ENCODE results near the gene MEOX1.

MEOX1 gene

DNA sequence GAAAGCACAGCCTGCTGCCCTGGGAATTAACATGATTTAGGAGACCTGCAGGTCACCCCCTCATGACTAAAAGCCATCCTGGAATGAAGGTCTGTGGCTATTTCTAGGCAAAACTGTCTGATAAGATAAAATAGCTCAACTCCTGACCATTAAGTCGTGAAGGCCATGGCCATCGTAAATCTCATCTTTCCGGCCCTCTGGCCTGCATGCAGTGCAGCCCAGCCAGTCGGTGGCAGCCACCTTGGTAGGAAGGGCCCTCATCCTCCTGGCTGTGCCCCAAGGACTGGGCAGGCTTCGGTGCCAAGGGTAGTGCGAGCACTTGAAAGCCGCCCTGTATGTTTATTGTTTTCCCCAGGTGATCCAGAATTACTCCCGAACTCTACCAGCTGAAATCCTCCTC, 18.2 kb upstream of the MEOX1 start:
- no peaks in the 10 kb centered on the region for H3K27me3 ChIP-seq (ENCODE audit: control insufficient read depth in 1 of 2, insufficient read depth in 2 of 2, low read length in 2 of 2)
- H3K9me3 ChIP-seq (ENCODE audit: control insufficient read depth in 2 of 2, low read length in 2 of 2) = no peaks in the 10 kb centered on the region
- H3K9ac ChIP-seq (ENCODE audit: low read length in 2 of 2) = no peak overlapping the region
- H3K27ac ChIP-seq (ENCODE audit: low read length) = no peak overlapping the region
- no peak overlapping the region for H3K4me3 ChIP-seq (ENCODE audit: low read length in 2 of 2)
- peaks cover 9% of the 10 kb centered on the region for H3K4me1 ChIP-seq (ENCODE audit: control insufficient read depth, insufficient read depth, low read length)
- no peaks in the 10 kb centered on the region for H3K36me3 ChIP-seq (ENCODE audit: control insufficient read depth in 2 of 2, insufficient read depth in 2 of 2, low read length in 2 of 2)

GRCh38 chr17:43679401-43679800, 17.7 kb upstream of the MEOX1 start:
- Histone ChIP-seq H3K9ac (ENCODE audit: low read length in 2 of 2) (no peak overlapping the region), H3K9me3 (ENCODE audit: control insufficient read depth in 2 of 2, low read length in 2 of 2) (no peaks in the 10 kb centered on the region), H3K27ac (ENCODE audit: low read length) (no peak overlapping the region), H3K36me3 (ENCODE audit: control insufficient read depth in 2 of 2, insufficient read depth in 2 of 2, low read length in 2 of 2) (no peaks in the 10 kb centered on the region), H3K4me1 (ENCODE audit: control insufficient read depth, insufficient read depth, low read length) (peaks cover 9% of the 10 kb centered on the region), H3K4me3 (ENCODE audit: low read length in 2 of 2) (no peak overlapping the region), H3K27me3 (ENCODE audit: control insufficient read depth in 1 of 2, insufficient read depth in 2 of 2, low read length in 2 of 2) (no peaks in the 10 kb centered on the region)

- Histone ChIP-seq H3K4me3 (ENCODE audit: low read length in 2 of 2) (no peak overlapping the region), H3K27ac (ENCODE audit: low read length) (no peak overlapping the region), H3K9me3 (ENCODE audit: control insufficient read depth in 2 of 2, low read length in 2 of 2) (no peaks in the 10 kb centered on the region), H3K9ac (ENCODE audit: low read length in 2 of 2) (no peak overlapping the region), H3K27me3 (ENCODE audit: control insufficient read depth in 1 of 2, insufficient read depth in 2 of 2, low read length in 2 of 2) (no peaks in the 10 kb centered on the region), H3K36me3 (ENCODE audit: control insufficient read depth in 2 of 2, insufficient read depth in 2 of 2, low read length in 2 of 2) (no peaks in the 10 kb centered on the region), H3K4me1 (ENCODE audit: control insufficient read depth, insufficient read depth, low read length) (peaks cover 9% of the 10 kb centered on the region)
These were observed 14.7 kb upstream of the MEOX1 start for GRCh38 chr17:43676471-43676870.

GRCh38 chr17:43674394-43674793, 12.7 kb upstream of the MEOX1 start:
- H3K9me3 ChIP-seq (ENCODE audit: control insufficient read depth in 2 of 2, low read length in 2 of 2) = no peaks in the 10 kb centered on the region
- H3K4me1 ChIP-seq (ENCODE audit: control insufficient read depth, insufficient read depth, low read length) = peaks cover 9% of the 10 kb centered on the region
- H3K27ac ChIP-seq (ENCODE audit: low read length) = no peak overlapping the region
- H3K9ac ChIP-seq (ENCODE audit: low read length in 2 of 2) = no peak overlapping the region
- H3K4me3 ChIP-seq (ENCODE audit: low read length in 2 of 2) = no peak overlapping the region
- no peaks in the 10 kb centered on the region for H3K27me3 ChIP-seq (ENCODE audit: control insufficient read depth in 1 of 2, insufficient read depth in 2 of 2, low read length in 2 of 2)
- no peaks in the 10 kb centered on the region for H3K36me3 ChIP-seq (ENCODE audit: control insufficient read depth in 2 of 2, insufficient read depth in 2 of 2, low read length in 2 of 2)

GRCh38 chr17:43673516-43674323, 12.0 kb upstream of the MEOX1 start:
- Histone ChIP-seq H3K27ac (ENCODE audit: low read length) (no peak overlapping the region), H3K36me3 (ENCODE audit: control insufficient read depth in 2 of 2, insufficient read depth in 2 of 2, low read length in 2 of 2) (no peaks in the 10 kb centered on the region), H3K9ac (ENCODE audit: low read length in 2 of 2) (no peak overlapping the region), H3K4me3 (ENCODE audit: low read length in 2 of 2) (no peak overlapping the region), H3K9me3 (ENCODE audit: control insufficient read depth in 2 of 2, low read length in 2 of 2) (no peaks in the 10 kb centered on the region), H3K4me1 (ENCODE audit: control insufficient read depth, insufficient read depth, low read length) (peaks cover 9% of the 10 kb centered on the region), H3K27me3 (ENCODE audit: control insufficient read depth in 1 of 2, insufficient read depth in 2 of 2, low read length in 2 of 2) (no peaks in the 10 kb centered on the region)

GRCh38 chr17:43671755-43672519, 10.2 kb upstream of the MEOX1 start:
- no peaks in the 10 kb centered on the region for H3K36me3 ChIP-seq (ENCODE audit: control insufficient read depth in 2 of 2, insufficient read depth in 2 of 2, low read length in 2 of 2)
- H3K4me3 ChIP-seq (ENCODE audit: low read length in 2 of 2) = no peak overlapping the region
- H3K27ac ChIP-seq (ENCODE audit: low read length) = no peak overlapping the region
- H3K9ac ChIP-seq (ENCODE audit: low read length in 2 of 2) = no peak overlapping the region
- no peaks in the 10 kb centered on the region for H3K4me1 ChIP-seq (ENCODE audit: control insufficient read depth, insufficient read depth, low read length)
- no peaks in the 10 kb centered on the region for H3K27me3 ChIP-seq (ENCODE audit: control insufficient read depth in 1 of 2, insufficient read depth in 2 of 2, low read length in 2 of 2)
- no peaks in the 10 kb centered on the region for H3K9me3 ChIP-seq (ENCODE audit: control insufficient read depth in 2 of 2, low read length in 2 of 2)

GRCh38 chr17:43671031-43671692, 9.4 kb upstream of the MEOX1 start:
- Histone ChIP-seq H3K27ac (ENCODE audit: low read length) (no peak overlapping the region), H3K27me3 (ENCODE audit: control insufficient read depth in 1 of 2, insufficient read depth in 2 of 2, low read length in 2 of 2) (no peaks in the 10 kb centered on the region), H3K4me1 (ENCODE audit: control insufficient read depth, insufficient read depth, low read length) (no peaks in the 10 kb centered on the region), H3K36me3 (ENCODE audit: control insufficient read depth in 2 of 2, insufficient read depth in 2 of 2, low read length in 2 of 2) (no peaks in the 10 kb centered on the region), H3K9me3 (ENCODE audit: control insufficient read depth in 2 of 2, low read length in 2 of 2) (no peaks in the 10 kb centered on the region), H3K9ac (ENCODE audit: low read length in 2 of 2) (no peak overlapping the region), H3K4me3 (ENCODE audit: low read length in 2 of 2) (no peak overlapping the region)

DNA sequence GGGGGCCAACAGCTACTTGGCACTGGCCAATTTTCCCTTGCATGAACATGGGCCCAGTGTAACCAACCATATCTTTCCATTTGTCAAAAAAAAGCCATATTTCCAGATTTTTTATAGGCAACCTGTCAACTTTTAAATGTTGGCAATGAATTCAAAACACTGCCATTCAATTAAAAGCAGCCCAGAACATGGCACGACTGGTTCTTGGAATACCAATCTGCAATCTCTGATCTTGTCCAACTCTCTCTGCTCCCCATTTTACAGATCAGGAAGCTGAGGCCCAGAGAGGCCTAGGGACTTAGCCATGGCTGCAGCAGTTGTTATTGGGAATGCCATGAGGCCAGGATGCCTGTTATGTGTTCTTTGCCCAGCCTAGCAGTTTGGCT, 8.9 kb upstream of the MEOX1 start:
- Histone ChIP-seq H3K36me3 (ENCODE audit: control insufficient read depth in 2 of 2, insufficient read depth in 2 of 2, low read length in 2 of 2) (no peaks in the 10 kb centered on the region), H3K4me1 (ENCODE audit: control insufficient read depth, insufficient read depth, low read length) (no peaks in the 10 kb centered on the region), H3K27ac (ENCODE audit: low read length) (no peak overlapping the region), H3K9ac (ENCODE audit: low read length in 2 of 2) (no peak overlapping the region), H3K9me3 (ENCODE audit: control insufficient read depth in 2 of 2, low read length in 2 of 2) (no peaks in the 10 kb centered on the region), H3K4me3 (ENCODE audit: low read length in 2 of 2) (no peak overlapping the region), H3K27me3 (ENCODE audit: control insufficient read depth in 1 of 2, insufficient read depth in 2 of 2, low read length in 2 of 2) (no peaks in the 10 kb centered on the region)

- Histone ChIP-seq H3K9ac (ENCODE audit: low read length in 2 of 2) (no peak overlapping the region), H3K4me1 (ENCODE audit: control insufficient read depth, insufficient read depth, low read length) (no peaks in the 10 kb centered on the region), H3K27ac (ENCODE audit: low read length) (no peak overlapping the region), H3K4me3 (ENCODE audit: low read length in 2 of 2) (no peak overlapping the region), H3K9me3 (ENCODE audit: control insufficient read depth in 2 of 2, low read length in 2 of 2) (no peaks in the 10 kb centered on the region), H3K27me3 (ENCODE audit: control insufficient read depth in 1 of 2, insufficient read depth in 2 of 2, low read length in 2 of 2) (no peaks in the 10 kb centered on the region), H3K36me3 (ENCODE audit: control insufficient read depth in 2 of 2, insufficient read depth in 2 of 2, low read length in 2 of 2) (no peaks in the 10 kb centered on the region)
These were observed 8.4 kb upstream of the MEOX1 start for GRCh38 chr17:43669971-43670644.

- Histone ChIP-seq H3K36me3 (ENCODE audit: control insufficient read depth in 2 of 2, insufficient read depth in 2 of 2, low read length in 2 of 2) (no peaks in the 10 kb centered on the region), H3K9ac (ENCODE audit: low read length in 2 of 2) (no peak overlapping the region), H3K4me3 (ENCODE audit: low read length in 2 of 2) (no peak overlapping the region), H3K27ac (ENCODE audit: low read length) (no peak overlapping the region), H3K27me3 (ENCODE audit: control insufficient read depth in 1 of 2, insufficient read depth in 2 of 2, low read length in 2 of 2) (peaks cover 1 to 2% of the 10 kb centered on the region in 2 donors), H3K9me3 (ENCODE audit: control insufficient read depth in 2 of 2, low read length in 2 of 2) (no peaks in the 10 kb centered on the region), H3K4me1 (ENCODE audit: control insufficient read depth, insufficient read depth, low read length) (no peaks in the 10 kb centered on the region)
These were observed 6.2 kb upstream of the MEOX1 start for GRCh38 chr17:43667947-43668348.
